HG03439 (cell line): ENCODE data around the gene KL.

Experiments used
- ATAC-seq: cut with Tn5 transposase; IDR thresholded peaks from one replicate; pipeline ENCODE4 v1.9.1; 2021; ENCODE audit warnings: mild to moderate bottlenecking, moderate library complexity; ENCODE audit not compliant: unreplicated experiment

KL gene

DNA sequence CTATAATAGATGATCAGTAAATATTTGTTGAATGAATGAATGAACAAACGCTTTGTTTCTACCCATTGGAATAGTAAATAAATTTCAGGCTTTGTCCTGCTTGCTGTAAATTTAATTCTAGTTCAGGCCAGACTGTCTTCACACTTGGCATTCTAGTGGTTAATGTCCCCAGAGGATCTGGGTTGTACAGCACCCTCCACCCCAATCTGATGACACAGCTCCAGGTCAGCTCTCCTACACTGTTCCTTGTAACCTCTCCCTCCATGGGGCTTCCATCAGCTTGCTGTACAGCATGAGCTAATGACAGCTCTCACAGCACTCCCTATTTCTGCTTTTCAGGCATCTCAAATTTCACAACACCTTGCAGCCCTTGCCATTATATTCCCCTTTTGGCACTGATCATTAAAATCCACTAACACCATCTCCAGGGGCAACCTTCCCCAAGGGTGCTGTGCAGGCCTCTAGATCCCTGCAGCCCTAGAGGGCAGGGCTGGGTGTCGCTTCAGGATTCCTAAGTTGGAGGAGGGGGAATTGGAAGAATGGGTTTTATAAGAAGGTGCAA is 12.7 kb upstream of the KL start:
- ATAC-seq, result no peak

DNA sequence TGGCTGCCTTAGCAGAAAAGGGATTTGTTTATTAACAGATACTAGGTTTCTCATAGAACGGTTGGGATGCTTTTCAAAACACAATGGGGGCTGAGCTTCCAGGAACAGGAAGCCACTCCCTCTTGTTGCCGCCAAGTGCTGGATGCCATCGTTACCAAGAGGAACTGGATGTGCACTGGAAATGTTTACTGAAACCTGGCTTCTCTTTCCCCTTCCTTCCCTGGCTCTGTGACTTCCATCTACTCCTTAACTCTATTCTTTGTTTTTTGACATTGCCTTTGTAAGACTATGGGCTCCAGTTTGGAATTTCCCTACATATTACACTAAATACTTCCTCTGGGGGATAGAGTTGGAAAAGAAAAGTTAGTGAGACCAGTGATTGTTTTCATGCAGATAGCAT is 11.7 kb upstream of the KL start:
- ATAC-seq, result no peak

DNA sequence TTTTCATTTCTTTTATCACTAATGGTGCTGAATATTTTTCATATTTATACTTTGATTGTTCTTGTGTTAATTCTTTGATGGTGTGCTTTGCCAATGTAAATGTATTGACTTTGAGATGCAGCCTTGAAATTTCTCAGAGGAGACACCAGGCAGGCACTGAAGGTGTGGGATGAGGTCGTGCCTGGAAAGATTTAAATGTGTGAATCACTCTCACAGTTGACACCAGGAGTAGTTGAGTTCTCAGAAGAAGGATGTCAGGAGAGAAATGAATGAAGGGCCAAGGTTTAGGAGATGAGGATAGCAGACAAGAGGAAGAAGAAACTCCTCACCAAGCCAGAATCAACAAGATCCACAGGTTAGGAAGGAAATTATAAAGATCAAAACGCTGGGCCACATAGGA is 10.1 kb upstream of the KL start:
- no peak for ATAC-seq

DNA sequence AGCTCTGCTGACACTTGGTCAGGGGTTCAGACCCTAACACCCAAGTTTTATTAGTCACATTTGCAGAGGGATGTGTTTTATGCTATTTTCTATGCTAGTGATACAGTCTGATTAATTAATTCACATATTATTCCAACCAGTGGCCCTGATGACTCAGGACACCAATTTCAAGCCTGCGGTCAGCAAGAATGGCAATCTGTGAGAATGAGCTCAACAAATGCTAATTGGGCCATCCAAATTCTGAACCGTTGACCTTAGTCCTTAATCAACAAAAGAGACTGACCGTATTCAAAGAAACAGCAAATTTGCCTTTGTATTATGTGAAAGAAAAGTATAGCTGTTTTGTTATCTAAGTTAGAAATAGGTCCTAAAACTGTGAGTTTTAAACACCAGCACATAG is 9.6 kb upstream of the KL start:
- ATAC-seq, result no peak

DNA sequence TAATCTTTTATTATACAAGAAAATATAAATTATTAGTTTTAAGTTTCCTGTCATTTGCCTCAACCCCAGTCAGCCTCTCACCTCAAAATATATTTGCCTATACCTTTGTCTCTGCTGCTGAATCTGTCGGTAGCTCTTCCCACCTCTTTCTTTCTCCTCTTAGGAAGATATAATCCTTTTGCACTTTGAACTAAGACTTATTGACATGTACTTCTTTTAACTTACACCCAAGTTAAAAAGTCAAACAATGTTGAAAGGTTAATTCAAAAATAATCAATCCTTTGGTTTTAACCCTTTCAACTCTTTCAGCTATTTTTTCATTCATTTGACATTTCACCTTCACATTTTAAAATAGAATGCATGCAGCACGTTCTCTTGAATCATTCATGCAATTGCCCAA is 9.0 kb upstream of the KL start:
- ATAC-seq, result no peak

DNA sequence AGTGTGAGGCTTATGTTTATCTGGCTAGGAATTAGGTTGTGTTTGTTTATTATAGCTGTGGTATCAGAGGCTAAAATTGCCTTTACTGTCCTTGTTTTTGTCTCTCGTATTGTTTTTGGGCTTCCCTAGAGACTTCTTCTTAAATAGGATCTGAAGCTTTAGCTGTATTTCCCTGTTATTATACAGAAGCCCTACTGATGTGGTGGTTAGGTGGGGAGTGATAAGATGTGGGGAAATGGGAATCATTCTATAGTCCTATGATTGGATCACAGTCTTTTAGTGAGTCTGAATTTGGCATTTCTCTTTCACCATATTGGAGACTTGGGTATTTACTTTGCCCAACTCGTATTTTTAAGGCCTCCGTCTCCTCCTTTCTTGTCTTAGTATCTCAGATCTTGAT is 8.3 kb upstream of the KL start:
- ATAC-seq, result no peak

DNA sequence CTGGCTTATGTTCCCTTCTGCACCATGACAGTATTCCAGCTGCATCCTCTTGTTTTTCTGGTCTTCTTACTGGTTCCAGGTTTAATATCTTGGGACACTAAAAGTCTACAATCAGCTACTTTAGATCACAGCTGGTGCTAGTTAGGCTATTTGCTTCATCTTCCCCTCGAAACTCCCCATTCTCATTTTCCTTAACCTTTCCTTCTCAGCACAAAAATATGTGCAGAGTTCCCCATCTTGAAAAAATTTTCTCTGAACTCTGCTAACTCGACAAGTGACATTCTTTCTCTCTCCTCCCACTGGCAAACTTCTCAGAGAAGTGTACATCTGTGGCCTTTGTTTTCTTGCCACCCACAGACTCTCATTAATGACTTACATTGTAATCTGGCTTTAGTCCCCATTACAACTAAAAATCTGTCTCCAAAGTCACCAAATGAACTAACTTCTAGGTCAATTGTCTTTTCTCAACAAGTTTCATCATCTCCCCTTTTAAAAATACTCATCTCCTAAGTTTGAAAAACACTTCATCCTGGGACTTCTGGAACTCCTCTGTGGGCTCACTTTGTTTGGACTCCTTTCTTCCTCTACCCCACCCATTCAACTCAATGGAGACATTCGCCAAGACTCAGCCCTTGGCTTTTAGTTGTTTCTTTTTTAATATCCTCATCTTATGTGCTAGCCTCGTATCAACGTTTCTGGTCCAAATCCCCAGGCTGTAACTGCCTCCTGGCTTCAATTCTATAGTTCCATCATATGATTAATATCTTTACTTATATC is 7.1 kb upstream of the KL start:
- ATAC-seq, result no peak

DNA sequence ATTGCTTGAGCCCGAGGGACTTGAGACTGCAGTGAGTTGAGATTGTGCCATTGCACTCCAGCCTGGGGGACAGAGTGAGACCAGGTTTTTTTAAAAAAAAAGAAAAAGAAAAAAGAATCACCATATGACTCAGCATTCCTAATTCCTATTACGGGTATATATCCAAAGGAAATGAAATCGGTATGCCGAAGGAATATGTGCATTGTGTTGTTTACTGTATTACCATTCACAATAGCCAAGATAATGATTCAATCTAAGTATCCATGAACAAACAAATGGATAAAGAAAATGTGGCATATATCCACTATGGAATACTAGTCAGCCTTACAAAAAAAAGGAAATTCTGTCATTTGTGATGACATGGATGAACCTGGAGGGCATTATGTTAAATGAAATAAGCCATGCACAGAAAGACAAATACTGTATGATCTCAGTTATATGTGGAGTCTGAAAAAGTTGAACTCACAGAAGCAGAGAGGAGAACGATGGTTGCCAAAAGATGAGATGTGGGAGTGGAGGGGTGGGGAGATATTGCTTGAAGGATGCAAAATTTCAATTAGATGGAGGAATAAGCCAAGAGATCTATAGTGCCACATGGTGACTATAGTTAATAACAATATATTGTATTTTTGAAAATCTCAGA is 4.3 kb upstream of the KL start:
- ATAC-seq, result no peak

DNA sequence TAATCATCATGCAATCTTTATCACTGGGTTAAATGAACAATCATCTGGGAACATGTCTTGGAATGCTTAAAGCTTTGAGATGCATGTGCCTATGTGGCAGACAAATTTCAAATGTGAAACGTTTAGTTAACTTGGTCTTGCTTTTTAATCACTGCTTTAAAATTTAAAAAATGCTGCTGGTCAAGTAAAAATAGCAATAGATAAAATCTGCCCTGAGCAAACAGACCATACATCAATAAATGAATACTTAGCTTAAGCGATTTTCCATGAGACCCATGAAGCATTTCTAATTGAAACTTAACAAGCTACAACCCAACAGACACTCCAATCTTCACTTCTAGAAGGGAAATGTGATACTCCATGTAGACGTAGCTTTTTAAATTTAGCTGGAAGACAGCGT is 1.9 kb upstream of the KL start:
- ATAC-seq, result no peak

DNA sequence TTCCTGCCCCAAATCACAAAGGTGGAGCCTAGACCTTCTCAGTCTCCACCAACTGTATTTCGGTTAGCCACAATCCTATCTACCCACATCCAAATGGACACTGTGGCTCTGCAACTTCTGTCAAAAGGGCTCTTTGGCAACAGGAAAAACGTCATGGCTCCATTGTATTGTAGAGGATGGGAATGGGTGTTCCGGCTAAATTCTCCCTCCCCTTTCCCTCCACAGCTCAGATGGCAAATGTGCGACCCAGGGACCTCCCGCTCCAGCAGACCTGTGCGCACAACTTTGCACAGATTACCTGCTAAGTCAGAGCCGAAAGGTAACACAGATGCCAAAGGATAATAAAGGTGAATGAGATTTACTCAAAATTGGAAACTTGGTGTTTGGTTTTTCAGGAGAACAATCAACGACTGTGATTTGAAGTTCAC is 968 bp upstream of the KL start:
- ATAC-seq, result no peak

DNA sequence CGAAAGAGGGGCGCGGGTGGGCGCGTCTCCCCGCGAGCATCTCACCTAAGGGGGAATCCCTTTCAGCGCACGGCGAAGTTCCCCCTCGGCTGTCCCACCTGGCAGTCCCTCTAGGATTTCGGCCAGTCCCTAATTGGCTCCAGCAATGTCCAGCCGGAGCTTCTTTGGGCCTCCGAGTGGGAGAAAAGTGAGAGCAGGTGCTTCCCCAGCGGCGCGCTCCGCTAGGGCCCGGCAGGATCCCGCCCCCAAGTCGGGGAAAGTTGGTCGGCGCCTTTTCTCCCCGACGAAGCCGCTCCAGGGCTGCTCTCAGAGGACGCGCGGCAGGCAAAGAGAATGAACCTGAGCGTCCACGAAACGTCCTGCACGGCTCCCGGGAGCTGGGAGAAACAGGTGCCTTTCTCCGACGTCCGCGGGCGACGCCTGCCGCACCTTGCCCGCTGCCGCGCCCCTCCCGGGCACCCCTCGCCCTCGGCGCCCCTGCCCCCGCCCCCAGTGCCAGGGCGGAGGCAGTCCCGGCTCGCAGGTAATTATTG is 366 bp upstream of the KL start:
- ATAC-seq, result no peak

DNA sequence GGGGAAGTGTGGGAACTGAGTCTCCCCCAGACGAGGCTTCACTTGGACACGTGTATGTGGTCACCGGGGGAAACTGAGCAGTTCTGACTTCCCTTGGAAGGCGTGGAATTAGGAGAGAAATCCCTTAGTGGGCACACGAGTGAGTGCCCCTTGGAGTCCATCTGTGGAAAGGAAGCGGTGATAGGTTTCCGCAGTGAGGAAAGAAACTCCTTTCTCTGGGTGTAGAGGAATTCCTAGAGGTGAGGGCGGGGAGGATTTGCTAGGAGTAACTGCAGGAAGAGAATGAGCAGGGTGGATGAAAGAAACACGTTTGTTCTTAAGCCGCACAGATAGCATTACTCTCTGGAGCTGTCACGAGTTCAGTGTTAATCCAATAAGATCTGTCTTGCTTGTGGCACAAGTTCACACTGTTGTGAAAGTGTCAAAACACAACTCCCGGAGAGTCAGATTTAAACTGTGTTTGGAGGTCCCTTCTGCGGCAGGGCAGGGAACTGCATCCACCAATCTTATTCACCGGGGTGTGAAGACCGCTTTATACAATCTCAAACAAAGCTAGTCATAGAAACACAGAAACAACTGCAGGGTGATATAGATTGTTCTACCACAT is 1.2 kb downstream of the KL start:
- ATAC-seq, result peak; percentile 75

DNA sequence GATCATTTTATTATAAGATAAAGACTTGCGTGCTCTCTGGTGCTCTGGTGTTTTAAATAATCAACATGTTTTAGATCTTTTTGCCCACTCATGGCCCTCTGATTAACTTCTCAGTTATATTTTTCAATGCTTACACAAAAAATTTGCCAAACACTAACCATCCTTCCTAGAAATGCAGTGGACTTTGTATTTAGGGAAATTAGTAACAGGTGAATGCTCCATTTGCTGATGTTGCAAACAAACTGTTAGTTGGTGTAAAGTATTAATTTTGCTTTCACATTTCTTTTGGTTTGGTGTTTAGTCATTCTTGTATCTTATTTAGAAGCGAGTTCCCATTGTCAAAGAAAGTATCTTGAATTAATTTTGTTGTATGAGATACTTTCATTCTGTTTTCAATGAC is 2.7 kb downstream of the KL start:
- no peak for ATAC-seq

DNA sequence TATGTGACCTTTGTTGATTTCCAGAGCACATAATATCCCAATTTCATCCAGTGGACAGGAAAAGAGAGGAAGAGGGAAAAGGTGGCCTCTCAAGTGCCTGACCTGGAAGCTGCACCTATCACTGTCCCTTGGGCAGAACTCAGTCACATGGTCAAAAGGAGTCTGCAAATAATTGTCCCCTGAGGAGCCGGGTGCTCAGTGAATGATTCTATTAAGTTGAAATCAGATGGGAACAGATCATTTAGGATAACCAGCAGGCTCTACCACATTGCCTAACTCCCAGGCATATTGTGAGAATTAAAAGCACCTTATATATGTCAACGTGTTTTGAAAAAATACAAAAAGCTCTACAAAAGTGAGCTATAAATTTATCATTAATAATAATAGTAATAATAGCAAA is 6.8 kb downstream of the KL start:
- ATAC-seq, result no peak

DNA sequence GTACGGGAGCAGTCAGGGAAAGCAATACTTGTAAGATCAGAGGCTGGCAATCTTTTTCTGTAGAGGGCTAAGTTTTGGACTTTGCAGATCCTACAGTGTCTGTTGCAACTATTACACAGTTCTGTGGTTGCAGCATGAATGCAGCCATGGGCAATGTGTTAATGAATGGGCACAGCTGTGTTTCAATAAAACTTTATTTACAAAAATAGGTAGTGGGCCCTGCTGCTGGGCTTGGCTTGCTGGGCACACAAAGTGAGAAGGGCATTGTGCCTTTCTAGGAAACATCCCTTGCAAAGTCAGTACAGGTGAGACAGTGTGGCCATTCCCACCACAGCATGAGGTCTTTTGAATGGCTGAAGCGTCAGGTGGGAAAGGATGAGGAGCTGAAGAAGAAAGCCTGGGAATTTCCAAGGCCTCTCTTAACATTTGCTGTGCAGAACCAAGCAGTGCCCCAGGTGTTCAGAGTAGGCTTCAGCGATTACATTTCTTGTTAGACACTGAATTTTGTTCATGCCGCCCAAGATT is 9.1 kb downstream of the KL start:
- ATAC-seq, result no peak

DNA sequence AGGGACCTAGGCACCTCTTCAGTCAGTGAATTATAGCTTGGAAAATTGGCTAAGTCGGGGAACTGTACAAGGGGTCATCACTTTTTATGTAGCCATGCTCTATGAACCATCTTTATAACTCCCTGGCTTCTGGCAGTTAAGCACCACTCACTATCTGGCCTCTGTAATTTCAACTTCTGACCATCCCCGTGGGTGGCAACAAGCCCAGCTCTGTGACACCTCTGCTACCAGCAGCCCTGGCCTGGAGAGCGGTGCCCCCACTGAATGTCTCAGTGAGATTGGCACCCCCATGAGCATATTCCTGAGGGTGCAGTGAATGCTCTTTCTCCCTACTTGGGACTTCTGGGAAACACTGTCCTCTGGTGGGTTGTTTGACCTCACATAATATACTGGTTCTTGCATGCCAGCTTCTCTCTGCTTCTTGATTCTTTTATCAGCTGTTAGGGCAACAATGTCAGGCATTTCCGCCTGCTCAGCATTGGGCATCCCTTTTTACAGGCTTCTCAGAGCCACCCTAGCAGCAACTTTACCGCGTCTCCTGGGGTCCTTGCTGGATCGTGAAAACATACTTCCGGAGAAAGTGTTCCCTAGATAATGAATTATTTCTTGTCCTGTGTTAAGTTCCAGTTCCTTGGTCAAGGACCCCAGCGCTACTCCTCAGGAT is 10.4 kb downstream of the KL start:
- no peak for ATAC-seq

DNA sequence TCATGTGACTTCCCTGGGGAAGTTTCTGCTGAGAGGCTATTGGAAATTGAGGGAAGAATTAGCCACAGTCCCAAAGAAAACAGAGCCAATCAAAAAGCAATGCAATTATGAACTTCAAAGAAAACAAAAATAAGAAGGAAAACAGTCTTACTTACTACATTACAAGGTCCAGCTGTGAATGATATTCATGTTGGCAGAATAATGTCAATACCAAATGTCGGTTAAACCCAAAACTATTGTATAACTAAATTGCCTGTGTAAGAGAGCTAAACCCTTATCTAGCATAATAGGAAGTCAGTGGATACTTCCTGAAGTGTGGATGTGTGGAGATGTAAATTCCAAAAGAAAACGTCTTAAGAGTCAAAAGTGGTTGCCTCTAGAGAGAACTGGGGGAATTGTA is 12.4 kb downstream of the KL start:
- no peak for ATAC-seq

DNA sequence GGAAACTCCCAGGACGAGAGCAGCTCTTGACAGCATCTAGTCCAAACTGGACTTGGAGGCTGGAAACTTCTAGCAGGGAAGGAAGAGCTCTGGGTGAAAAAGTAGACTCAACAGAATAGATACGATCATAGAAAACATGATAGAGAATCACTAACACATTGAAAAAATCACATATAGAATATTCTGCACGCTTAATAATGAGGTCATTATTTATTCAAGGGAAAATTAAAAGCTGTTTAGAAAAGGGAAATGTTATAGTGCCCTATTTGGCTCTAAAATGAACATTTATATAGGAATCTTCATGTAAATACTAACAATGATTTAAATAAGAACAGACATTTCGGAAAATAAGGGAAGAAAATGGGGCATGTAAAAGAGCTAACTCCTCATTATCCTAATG is 15.1 kb downstream of the KL start:
- no peak for ATAC-seq

DNA sequence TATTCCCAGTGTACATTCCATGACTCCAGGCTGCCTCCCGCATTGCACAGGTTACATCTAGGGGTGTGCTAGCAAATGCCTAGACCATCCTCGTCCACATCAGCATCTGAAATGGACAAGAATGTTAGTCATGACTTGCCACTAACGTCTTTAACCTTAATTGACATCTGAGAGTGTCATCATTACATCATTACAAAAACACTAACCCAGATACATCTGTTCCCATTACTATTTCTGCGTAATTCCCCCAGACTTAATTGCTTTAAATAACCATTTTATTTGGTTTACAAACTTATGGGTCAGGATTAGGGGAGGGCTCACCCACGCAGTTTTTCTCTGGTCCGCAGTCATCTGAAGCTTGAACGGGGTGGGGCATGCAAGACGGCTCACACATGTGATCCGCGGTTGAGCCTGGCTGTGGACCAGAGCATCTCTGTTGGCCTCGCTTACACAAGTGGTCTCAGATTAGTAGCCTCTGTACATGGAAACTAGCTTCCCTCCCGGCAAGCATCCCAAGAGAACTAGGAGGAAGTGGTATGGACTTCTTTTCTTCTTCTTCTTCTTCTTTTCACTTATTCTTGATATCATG is 15.9 kb downstream of the KL start:
- no peak for ATAC-seq

DNA sequence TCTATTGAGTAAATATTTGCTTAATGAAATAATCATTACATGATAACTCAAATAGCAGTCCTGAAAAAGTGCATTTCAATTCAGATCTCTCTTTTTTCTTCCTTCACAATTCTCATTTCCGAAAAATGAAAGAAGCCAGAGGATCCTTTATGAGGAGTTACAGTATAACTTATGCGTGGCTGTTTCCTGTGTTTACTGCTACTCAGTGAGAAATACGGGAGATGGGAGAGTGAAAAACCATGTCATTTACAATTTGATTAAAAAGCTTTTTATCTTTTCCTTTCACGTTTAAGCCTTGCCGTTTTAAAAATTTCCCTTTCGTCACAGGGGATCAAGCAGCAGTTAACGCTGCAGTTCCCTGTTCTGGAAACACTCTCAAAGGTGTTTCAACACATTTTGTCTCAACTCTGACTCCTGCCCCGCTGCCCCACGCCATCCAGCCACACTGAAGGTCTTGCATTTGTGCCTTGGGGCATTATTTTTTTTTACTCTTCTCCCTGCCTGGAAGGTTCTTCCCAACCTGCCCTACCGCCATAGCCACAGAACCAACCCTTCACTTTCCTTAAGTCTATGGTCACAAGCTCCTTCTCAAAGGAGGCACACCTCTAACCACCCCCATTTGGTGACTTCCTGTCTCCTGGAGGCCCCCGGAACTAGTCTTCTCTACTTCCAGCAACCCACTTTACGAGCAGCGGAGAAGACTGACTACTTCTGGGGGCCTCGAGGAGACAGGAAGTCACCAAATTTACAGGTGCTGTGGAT is 17.0 kb downstream of the KL start:
- ATAC-seq, result no peak
